HL-60 (cell line): ENCODE results near the gene ZNF423.

Source experiments
- DNase-seq, 2 experiments: peaks; one replicate each; pipeline ENCODE4 v3.0.0-alpha.2; 2010 to 2020; ENCODE audit warnings: low read depth in 1 of 2, low spot score in 1 of 2
- H3K27ac ChIP-seq: fragments of 250-450 bp; sonication (Bioruptor Pico); replicated peaks from 2 replicates; pipeline ENCODE4 v1.5.1; 2020; ENCODE audit warnings: mild to moderate bottlenecking, moderate library complexity
- H3K27me3 ChIP-seq: fragments of 250-450 bp; sonication (Bioruptor Pico); 2 replicates; pipeline ENCODE4 v1.5.1; 2021; ENCODE audit warnings: mild to moderate bottlenecking, moderate library complexity; ENCODE audit not compliant: insufficient read depth, poor library complexity, severe bottlenecking
- H3K4me3 ChIP-seq: replicated peaks from 2 replicates; pipeline ENCODE4 v1.5.1; 2011; ENCODE audit warnings: mild to moderate bottlenecking, control low read depth, low read length; ENCODE audit not compliant: insufficient read depth
- CTCF ChIP-seq: IDR thresholded peaks from one replicate; pipeline ENCODE4 v1.5.1; 2011; ENCODE audit warnings: low read length, control low read depth, inconsistent platforms; ENCODE audit not compliant: insufficient read depth
- GABPA ChIP-seq: IDR thresholded peaks from 2 replicates; pipeline ENCODE4 v1.6.1; 2012; ENCODE audit warnings: low read depth
- POLR2AphosphoS5 ChIP-seq: IDR thresholded peaks from 2 replicates; pipeline ENCODE4 v1.6.1; 2012; ENCODE audit warnings: low read depth
- REST ChIP-seq: IDR thresholded peaks from 2 replicates; pipeline ENCODE4 v1.6.1; 2012; ENCODE audit warnings: low read depth; ENCODE audit not compliant: insufficient replicate concordance
- SPI1 ChIP-seq: IDR thresholded peaks from 2 replicates; pipeline ENCODE4 v1.6.1; 2012; ENCODE audit warnings: low read depth, mild to moderate bottlenecking, borderline replicate concordance

The ZNF423 gene

GRCh38 chr16:49531425-49531824 lies 324.5 kb downstream of the ZNF423 start:
- TF ChIP-seq GABPA (no peak), REST (no peak), SPI1 (no peak)
- DNase-seq: no peak
- Histone ChIP-seq H3K4me3 (no peak overlapping the region), H3K27ac (no peak overlapping the region), H3K27me3 (no peaks in the 10 kb centered on the region)

- no peaks in the 10 kb centered on the region for H3K27me3 ChIP-seq
- TF ChIP-seq GABPA: no peak
- no peak for TF ChIP-seq REST
- TF ChIP-seq POLR2AphosphoS5: no peak
- TF ChIP-seq SPI1: no peak
- no peak for TF ChIP-seq CTCF
- DNase-seq: no peak
- no peak overlapping the region for H3K4me3 ChIP-seq
- no peak overlapping the region for H3K27ac ChIP-seq
Measured at GRCh38 chr16:49530427-49530970, 325.4 kb downstream of the ZNF423 start.

GRCh38 chr16:49529411-49530045 lies 326.4 kb downstream of the ZNF423 start:
- DNase-seq: no peak
- no peak overlapping the region for H3K4me3 ChIP-seq
- no peak overlapping the region for H3K27ac ChIP-seq
- TF ChIP-seq SPI1 (no peak), POLR2AphosphoS5 (no peak), CTCF (no peak), REST (no peak), GABPA (no peak)
- no peaks in the 10 kb centered on the region for H3K27me3 ChIP-seq
